HepG2 (cell line): ENCODE data around the gene SPAG7. TPM values are rescaled to one million over a fixed set of nuclear protein-coding genes. Genes with fewer than 3 reads are reported as not detected.

Experiments
- HOXA5 ChIP-seq: sonication (generic); formaldehyde crosslinking; IDR thresholded peaks from 2 replicates; pipeline ENCODE4 v1.4.0; 2020; ENCODE audit warnings: missing genetic modification reagents
- JARID2 ChIP-seq: sonication (generic); formaldehyde crosslinking; IDR thresholded peaks from 2 replicates; pipeline ENCODE4 v1.8.1; 2023; ENCODE audit warnings: missing genetic modification reagents, inconsistent platforms; ENCODE audit not compliant: insufficient replicate concordance
- JUNB ChIP-seq: sonication (generic); formaldehyde crosslinking; IDR thresholded peaks from 2 replicates; pipeline ENCODE4 v1.8.0; 2022; ENCODE audit warnings: missing genetic modification reagents, mild to moderate bottlenecking, borderline replicate concordance
- MTF2 ChIP-seq: sonication (generic); formaldehyde crosslinking; IDR thresholded peaks from 2 replicates; pipeline ENCODE4 v1.5.0; 2020; ENCODE audit warnings: missing genetic modification reagents, borderline replicate concordance
- RBM39 ChIP-seq: fragments of 200-400 bp; formaldehyde crosslinking; IDR thresholded peaks from one replicate; pipeline ENCODE4 v1.6.1; 2018; ENCODE audit warnings: antibody characterized with exemption, mild to moderate bottlenecking, low read depth, low read length; ENCODE audit not compliant: poor library complexity, severe bottlenecking
- SIN3A ChIP-seq: IDR thresholded peaks from 2 replicates; pipeline ENCODE4 v1.6.1; 2011; ENCODE audit warnings: low read depth, mild to moderate bottlenecking, control low read depth, low read length, borderline replicate concordance
- SKIL ChIP-seq: sonication (generic); formaldehyde crosslinking; IDR thresholded peaks from 2 replicates; pipeline ENCODE4 v1.8.0; 2022; ENCODE audit warnings: missing genetic modification reagents, mild to moderate bottlenecking, moderate library complexity, borderline replicate concordance
- ZBTB7B ChIP-seq: sonication (generic); formaldehyde crosslinking; IDR thresholded peaks from 2 replicates; pipeline ENCODE4 v1.4.0; 2020; ENCODE audit warnings: missing genetic modification reagents
- ZNF224 ChIP-seq: sonication (generic); formaldehyde crosslinking; IDR thresholded peaks from 2 replicates; pipeline ENCODE4 v1.5.0; 2020; ENCODE audit warnings: mild to moderate bottlenecking, missing genetic modification reagents
- ZNF331 ChIP-seq: sonication (generic); formaldehyde crosslinking; IDR thresholded peaks from 2 replicates; pipeline ENCODE4 v1.4.0; 2020; ENCODE audit warnings: missing genetic modification reagents
- ZNF460 ChIP-seq: sonication (generic); formaldehyde crosslinking; IDR thresholded peaks from 2 replicates; pipeline ENCODE4 v1.5.1; 2020; ENCODE audit warnings: missing genetic modification reagents, mild to moderate bottlenecking, borderline replicate concordance
- ZNF558 ChIP-seq: sonication (generic); formaldehyde crosslinking; IDR thresholded peaks from 2 replicates; pipeline ENCODE4 v1.9.0; 2022; ENCODE audit warnings: mild to moderate bottlenecking, missing genetic modification reagents, borderline replicate concordance
- ZNF713 ChIP-seq: sonication (generic); formaldehyde crosslinking; IDR thresholded peaks from 2 replicates; pipeline ENCODE4 v1.4.0; 2020; ENCODE audit warnings: mild to moderate bottlenecking, missing genetic modification reagents
- polyA plus RNA-seq, 8 experiments: library from polyadenylated mRNA; depleted of rRNA in 3 of 8; stranded (reverse) in 7 of 8; unstranded in 1 of 8; fragments of >200 nt; fragmentation: Illumina TruSeq in 4 of 8; extraction: Trizol in 4 of 8; gene quantifications; 2 replicates each; pipeline versions ENCODE4 v1.2.1 to v1.2.3, GENCODE V29; 2011 to 2016; ENCODE audit warnings: low read depth in 4 of 8, missing spikeins in 1 of 8, mixed read lengths in 1 of 8; ENCODE audit not compliant: insufficient read depth in 1 of 8
- total RNA-seq, 5 experiments: library from RNA; depleted of rRNA; stranded (reverse); fragments of >200 nt; fragmentation: Illumina TruSeq; extraction: Trizol; gene quantifications; 2 replicates each; pipeline ENCODE4 v1.2.3, GENCODE V29; 2016; ENCODE audit warnings: low read depth in 1 of 5
- TF ChIP-seq, protein P1 (sequence below): sonication (generic); formaldehyde crosslinking; IDR thresholded peaks from 2 replicates; pipeline ENCODE4 v1.8.0; 2022; ENCODE audit warnings: missing genetic modification reagents, mild to moderate bottlenecking, inconsistent platforms, borderline replicate concordance
- TF ChIP-seq, protein P2 (sequence below): sonication (generic); formaldehyde crosslinking; IDR thresholded peaks from 2 replicates; pipeline ENCODE4 v1.4.0; 2020; ENCODE audit warnings: low read depth, missing genetic modification reagents
- TF ChIP-seq, protein P3 (sequence below): sonication (generic); formaldehyde crosslinking; IDR thresholded peaks from 2 replicates; pipeline ENCODE4 v1.9.0; 2022; ENCODE audit warnings: missing genetic modification reagents, mild to moderate bottlenecking, borderline replicate concordance
- TF ChIP-seq, protein P4 (sequence below): sonication (generic); formaldehyde crosslinking; conservative IDR thresholded peaks from 2 replicates; pipeline ENCODE4 v1.4.0; 2020; ENCODE audit warnings: missing genetic modification reagents

The SPAG7 gene
- total and polyA plus RNA-seq, 2 of the 13 experiments (the other 11 are each of a cell fraction or from before 2014, with no cell fraction given) = 51.0 to 59.0 TPM

- no peak; the same call in 1 of the 2 replicates for TF ChIP-seq ZNF558
- no peak for TF ChIP-seq RBM39
- 0 out of 2 replicates have a peak, but pooled peaks have one; percentile 66 for TF ChIP-seq ZNF224
- no peak for TF ChIP-seq JUNB (CRISPR knock-in tag)
- TF ChIP-seq, protein P1, sequence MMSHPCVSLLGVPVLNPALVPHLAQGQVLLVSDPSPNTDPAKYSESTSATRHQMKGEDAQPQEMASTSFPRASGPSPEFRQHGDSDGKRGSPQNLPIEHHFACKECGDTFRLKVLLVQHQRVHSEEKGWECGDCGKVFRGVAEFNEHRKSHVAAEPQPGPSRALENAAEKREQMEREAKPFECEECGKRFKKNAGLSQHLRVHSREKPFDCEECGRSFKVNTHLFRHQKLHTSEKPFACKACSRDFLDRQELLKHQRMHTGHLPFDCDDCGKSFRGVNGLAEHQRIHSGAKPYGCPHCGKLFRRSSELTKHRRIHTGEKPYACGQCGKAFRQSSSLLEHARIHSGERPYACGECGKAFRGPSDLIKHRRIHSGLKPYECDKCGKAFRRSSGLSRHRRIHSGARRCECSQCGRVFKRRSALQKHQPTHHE (CRISPR knock-in tag) = 0 out of 2 replicates have a peak, but pooled peaks have one; percentile 74
- TF ChIP-seq ZNF460 (CRISPR knock-in tag) = peak; percentile 64
- TF ChIP-seq, protein P2, sequence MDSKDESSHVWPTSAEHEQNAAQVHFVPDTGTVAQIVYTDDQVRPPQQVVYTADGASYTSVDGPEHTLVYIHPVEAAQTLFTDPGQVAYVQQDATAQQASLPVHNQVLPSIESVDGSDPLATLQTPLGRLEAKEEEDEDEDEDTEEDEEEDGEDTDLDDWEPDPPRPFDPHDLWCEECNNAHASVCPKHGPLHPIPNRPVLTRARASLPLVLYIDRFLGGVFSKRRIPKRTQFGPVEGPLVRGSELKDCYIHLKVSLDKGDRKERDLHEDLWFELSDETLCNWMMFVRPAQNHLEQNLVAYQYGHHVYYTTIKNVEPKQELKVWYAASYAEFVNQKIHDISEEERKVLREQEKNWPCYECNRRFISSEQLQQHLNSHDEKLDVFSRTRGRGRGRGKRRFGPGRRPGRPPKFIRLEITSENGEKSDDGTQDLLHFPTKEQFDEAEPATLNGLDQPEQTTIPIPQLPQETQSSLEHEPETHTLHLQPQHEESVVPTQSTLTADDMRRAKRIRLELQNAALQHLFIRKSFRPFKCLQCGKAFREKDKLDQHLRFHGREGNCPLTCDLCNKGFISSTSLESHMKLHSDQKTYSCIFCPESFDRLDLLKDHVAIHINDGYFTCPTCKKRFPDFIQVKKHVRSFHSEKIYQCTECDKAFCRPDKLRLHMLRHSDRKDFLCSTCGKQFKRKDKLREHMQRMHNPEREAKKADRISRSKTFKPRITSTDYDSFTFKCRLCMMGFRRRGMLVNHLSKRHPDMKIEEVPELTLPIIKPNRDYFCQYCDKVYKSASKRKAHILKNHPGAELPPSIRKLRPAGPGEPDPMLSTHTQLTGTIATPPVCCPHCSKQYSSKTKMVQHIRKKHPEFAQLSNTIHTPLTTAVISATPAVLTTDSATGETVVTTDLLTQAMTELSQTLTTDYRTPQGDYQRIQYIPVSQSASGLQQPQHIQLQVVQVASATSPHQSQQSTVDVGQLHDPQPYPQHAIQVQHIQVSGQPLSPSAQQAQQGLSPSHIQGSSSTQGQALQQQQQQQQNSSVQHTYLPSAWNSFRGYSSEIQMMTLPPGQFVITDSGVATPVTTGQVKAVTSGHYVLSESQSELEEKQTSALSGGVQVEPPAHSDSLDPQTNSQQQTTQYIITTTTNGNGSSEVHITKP (CRISPR knock-in tag) = no peak
- 0 out of 2 replicates have a peak, but pooled peaks have one; percentile 47 for TF ChIP-seq SIN3A
- TF ChIP-seq, protein P3, sequence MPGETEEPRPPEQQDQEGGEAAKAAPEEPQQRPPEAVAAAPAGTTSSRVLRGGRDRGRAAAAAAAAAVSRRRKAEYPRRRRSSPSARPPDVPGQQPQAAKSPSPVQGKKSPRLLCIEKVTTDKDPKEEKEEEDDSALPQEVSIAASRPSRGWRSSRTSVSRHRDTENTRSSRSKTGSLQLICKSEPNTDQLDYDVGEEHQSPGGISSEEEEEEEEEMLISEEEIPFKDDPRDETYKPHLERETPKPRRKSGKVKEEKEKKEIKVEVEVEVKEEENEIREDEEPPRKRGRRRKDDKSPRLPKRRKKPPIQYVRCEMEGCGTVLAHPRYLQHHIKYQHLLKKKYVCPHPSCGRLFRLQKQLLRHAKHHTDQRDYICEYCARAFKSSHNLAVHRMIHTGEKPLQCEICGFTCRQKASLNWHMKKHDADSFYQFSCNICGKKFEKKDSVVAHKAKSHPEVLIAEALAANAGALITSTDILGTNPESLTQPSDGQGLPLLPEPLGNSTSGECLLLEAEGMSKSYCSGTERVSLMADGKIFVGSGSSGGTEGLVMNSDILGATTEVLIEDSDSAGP (CRISPR knock-in tag) = peak; percentile 95
- TF ChIP-seq, protein P4, sequence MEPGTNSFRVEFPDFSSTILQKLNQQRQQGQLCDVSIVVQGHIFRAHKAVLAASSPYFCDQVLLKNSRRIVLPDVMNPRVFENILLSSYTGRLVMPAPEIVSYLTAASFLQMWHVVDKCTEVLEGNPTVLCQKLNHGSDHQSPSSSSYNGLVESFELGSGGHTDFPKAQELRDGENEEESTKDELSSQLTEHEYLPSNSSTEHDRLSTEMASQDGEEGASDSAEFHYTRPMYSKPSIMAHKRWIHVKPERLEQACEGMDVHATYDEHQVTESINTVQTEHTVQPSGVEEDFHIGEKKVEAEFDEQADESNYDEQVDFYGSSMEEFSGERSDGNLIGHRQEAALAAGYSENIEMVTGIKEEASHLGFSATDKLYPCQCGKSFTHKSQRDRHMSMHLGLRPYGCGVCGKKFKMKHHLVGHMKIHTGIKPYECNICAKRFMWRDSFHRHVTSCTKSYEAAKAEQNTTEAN = no peak; the same call in 1 of the 2 replicates
- TF ChIP-seq JARID2 (CRISPR knock-in tag) = no peak
- no peak for TF ChIP-seq MTF2 (CRISPR knock-in tag)
- peak; percentile 33; the same call in 1 of the 2 replicates for TF ChIP-seq SKIL
- peak; percentile 77 for TF ChIP-seq HOXA5 (CRISPR knock-in tag)
- peak; percentile 99 for TF ChIP-seq ZBTB7B (CRISPR knock-in tag)
- TF ChIP-seq ZNF713 = no peak
- TF ChIP-seq ZNF331 (CRISPR knock-in tag) = 0 out of 2 replicates have a peak, but pooled peaks have one; percentile 67
Measured at GRCh38 chr17:4986951-4987766, 19.5 kb upstream of the SPAG7 start, which contains the start of gene CAMTA2 (continued).
